DOHH2 (cell line): Measurements from ENCODE around the gene FLVCR1.

Experiments used
- H3F3A ChIP-seq: fragments of 200-600 bp; sonication (generic), shearing (Covaris generic); 2 replicates; pipeline ENCODE4 v1.6.0; 2016; ENCODE audit warnings: antibody characterized with exemption, mild to moderate bottlenecking; ENCODE audit not compliant: control insufficient read depth, insufficient read depth
- H3K27ac ChIP-seq: fragments of 200-600 bp; sonication (generic); 2 replicates; pipeline ENCODE4 v1.5.1; 2014; ENCODE audit warnings: low read depth, mild to moderate bottlenecking, low read length, moderate library complexity
- H3K27me3 ChIP-seq: fragments of 200-600 bp; sonication (generic); 2 replicates; pipeline ENCODE4 v1.6.1; 2014; ENCODE audit warnings: mild to moderate bottlenecking, low read length, mixed read lengths; ENCODE audit not compliant: control insufficient read depth
- H3K36me3 ChIP-seq: fragments of 200-600 bp; sonication (generic); 2 replicates; pipeline ENCODE4 v1.6.1; 2014; ENCODE audit warnings: mild to moderate bottlenecking, low read length, moderate library complexity, mixed read lengths; ENCODE audit not compliant: control insufficient read depth
- H3K4me1 ChIP-seq: fragments of 200-600 bp; sonication (generic); 2 replicates; pipeline ENCODE4 v1.6.1; 2014; ENCODE audit warnings: mild to moderate bottlenecking, low read length, mixed read lengths; ENCODE audit not compliant: control insufficient read depth
- H3K4me2 ChIP-seq: fragments of 200-600 bp; sonication (generic); 2 replicates; pipeline ENCODE4 v1.6.0; 2014; ENCODE audit warnings: mild to moderate bottlenecking, low read length, moderate library complexity
- H3K4me3 ChIP-seq: fragments of 200-600 bp; sonication (generic); 2 replicates; pipeline ENCODE4 v1.5.1; 2014; ENCODE audit warnings: mild to moderate bottlenecking, low read length, mixed read lengths
- H3K79me2 ChIP-seq: fragments of 200-600 bp; sonication (generic); 2 replicates; pipeline ENCODE4 v1.6.1; 2014; ENCODE audit warnings: mild to moderate bottlenecking, low read length, mixed read lengths; ENCODE audit not compliant: control insufficient read depth
- H3K9me2 ChIP-seq: fragments of 200-600 bp; sonication (generic); replicated peaks from 2 replicates; pipeline ENCODE4 v1.6.1; 2014; ENCODE audit warnings: mild to moderate bottlenecking, low read length, mixed read lengths; ENCODE audit not compliant: control insufficient read depth
- H3K9me3 ChIP-seq: fragments of 200-600 bp; sonication (generic); 2 replicates; pipeline ENCODE4 v1.6.1; 2014; ENCODE audit warnings: antibody characterized with exemption, low read length, mixed read lengths; ENCODE audit not compliant: control insufficient read depth, insufficient read depth
- H4K20me1 ChIP-seq: fragments of 200-600 bp; sonication (generic); 2 replicates; pipeline ENCODE4 v1.6.0; 2014; ENCODE audit warnings: low read depth, mild to moderate bottlenecking, antibody characterized with exemption, low read length, moderate library complexity; ENCODE audit not compliant: control insufficient read depth, insufficient read depth
- EZH2phosphoT487 ChIP-seq: fragments of 200-600 bp; sonication (generic); IDR thresholded peaks from 2 replicates; pipeline ENCODE4 v1.6.1; 2017; ENCODE audit warnings: borderline replicate concordance, mild to moderate bottlenecking, antibody characterized with exemption, low read length, moderate library complexity, mixed read lengths
- TF ChIP-seq, protein P1 (sequence below): fragments of 200-600 bp; sonication (generic); IDR thresholded peaks from one replicate; pipeline ENCODE4 v1.5.1; 2014; ENCODE audit warnings: antibody characterized with exemption, mild to moderate bottlenecking, low read depth, low read length; ENCODE audit not compliant: poor library complexity, severe bottlenecking

FLVCR1 gene

DNA sequence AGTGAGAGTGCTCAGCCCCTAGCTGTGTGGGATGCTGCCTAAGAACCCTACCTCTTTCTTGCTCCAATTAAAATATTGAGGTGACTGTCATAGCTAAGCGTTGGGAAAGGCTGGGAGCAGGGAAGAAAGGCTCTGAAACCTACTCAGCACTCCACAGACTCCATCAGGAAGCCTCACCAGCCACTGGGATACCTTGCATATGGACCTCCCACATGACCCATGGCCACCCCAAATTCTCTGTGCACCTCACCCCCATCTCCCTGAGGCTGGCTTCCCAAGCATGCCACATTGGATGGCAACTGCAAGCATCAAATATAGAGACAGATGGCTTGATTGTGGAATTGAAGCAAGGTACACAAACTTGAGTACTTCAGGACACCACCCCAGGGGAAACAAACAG is 41.8 kb downstream of the FLVCR1 start:
- H3K27ac ChIP-seq: no peak overlapping the region
- H3K4me2 ChIP-seq: no peak overlapping the region
- H3K4me1 ChIP-seq: no peaks in the 10 kb centered on the region
- peaks cover 7% of the 10 kb centered on the region; the same call in 1 of the 2 replicates for H3K9me3 ChIP-seq
- H3K27me3 ChIP-seq: no peaks in the 10 kb centered on the region
- H3F3A ChIP-seq: peaks cover 5% of the 10 kb centered on the region; the same call in 1 of the 2 replicates
- H3K36me3 ChIP-seq: peaks cover 46% of the 10 kb centered on the region
- H3K4me3 ChIP-seq: no peak overlapping the region
- TF ChIP-seq, protein P1, sequence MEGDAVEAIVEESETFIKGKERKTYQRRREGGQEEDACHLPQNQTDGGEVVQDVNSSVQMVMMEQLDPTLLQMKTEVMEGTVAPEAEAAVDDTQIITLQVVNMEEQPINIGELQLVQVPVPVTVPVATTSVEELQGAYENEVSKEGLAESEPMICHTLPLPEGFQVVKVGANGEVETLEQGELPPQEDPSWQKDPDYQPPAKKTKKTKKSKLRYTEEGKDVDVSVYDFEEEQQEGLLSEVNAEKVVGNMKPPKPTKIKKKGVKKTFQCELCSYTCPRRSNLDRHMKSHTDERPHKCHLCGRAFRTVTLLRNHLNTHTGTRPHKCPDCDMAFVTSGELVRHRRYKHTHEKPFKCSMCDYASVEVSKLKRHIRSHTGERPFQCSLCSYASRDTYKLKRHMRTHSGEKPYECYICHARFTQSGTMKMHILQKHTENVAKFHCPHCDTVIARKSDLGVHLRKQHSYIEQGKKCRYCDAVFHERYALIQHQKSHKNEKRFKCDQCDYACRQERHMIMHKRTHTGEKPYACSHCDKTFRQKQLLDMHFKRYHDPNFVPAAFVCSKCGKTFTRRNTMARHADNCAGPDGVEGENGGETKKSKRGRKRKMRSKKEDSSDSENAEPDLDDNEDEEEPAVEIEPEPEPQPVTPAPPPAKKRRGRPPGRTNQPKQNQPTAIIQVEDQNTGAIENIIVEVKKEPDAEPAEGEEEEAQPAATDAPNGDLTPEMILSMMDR: no peak
- no peak for TF ChIP-seq EZH2phosphoT487
- no peaks in the 10 kb centered on the region for H3K9me2 ChIP-seq
- no peaks in the 10 kb centered on the region for H3K79me2 ChIP-seq
- H4K20me1 ChIP-seq: no peaks in the 10 kb centered on the region

DNA sequence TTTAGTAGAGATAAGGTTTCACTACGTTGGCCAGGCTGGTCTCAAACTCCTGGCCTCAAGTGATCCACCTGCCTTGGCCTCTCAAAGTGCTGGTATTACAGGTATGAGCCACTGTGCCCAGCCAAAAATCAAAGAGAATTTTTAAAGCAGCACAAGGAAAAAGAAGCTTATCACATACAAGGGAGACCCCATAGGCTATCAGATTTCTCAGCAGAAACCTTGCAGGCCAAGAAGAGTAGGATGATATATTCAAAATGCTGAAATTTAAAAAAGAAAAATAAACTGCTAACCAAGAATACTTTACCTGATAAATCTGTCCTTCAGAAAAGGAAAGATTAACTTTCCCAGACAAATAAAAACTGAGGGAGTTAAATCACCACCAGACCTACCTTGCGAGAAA is 43.2 kb downstream of the FLVCR1 start:
- no peaks in the 10 kb centered on the region for H3K9me2 ChIP-seq
- TF ChIP-seq, protein P1: no peak
- no peak for TF ChIP-seq EZH2phosphoT487
- H3K79me2 ChIP-seq: no peaks in the 10 kb centered on the region
- no peaks in the 10 kb centered on the region for H3K4me1 ChIP-seq
- H3K4me2 ChIP-seq: no peak overlapping the region
- H3K36me3 ChIP-seq: peaks cover 32% of the 10 kb centered on the region
- no peaks in the 10 kb centered on the region for H3K27me3 ChIP-seq
- H3F3A ChIP-seq: peaks cover 5% of the 10 kb centered on the region; the same call in 1 of the 2 replicates
- H3K4me3 ChIP-seq: no peak overlapping the region
- no peak overlapping the region for H3K27ac ChIP-seq
- H3K9me3 ChIP-seq: peaks cover 7% of the 10 kb centered on the region; the same call in 1 of the 2 replicates
- H4K20me1 ChIP-seq: no peaks in the 10 kb centered on the region

DNA sequence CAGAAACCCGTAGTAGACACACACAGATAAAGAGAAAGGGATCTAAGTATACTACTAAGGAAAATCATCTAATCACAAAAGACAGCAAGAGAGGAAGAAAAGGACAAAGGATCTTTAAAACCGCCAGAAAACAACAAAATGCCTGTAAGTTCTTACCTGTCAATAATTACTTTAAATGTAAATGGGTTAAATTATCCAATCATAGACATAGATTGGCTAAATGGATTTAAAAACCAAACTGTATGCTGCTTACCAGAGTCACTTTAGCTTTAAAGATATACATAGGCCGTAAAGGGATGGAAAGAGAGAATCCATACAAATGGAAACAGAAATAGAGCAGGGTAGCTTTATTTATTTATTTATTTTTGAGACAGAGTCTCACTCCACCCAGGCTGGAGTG is 44.0 kb downstream of the FLVCR1 start:
- H3K36me3 ChIP-seq: peaks cover 29% of the 10 kb centered on the region
- no peak overlapping the region for H3K27ac ChIP-seq
- H3K4me1 ChIP-seq: no peaks in the 10 kb centered on the region
- no peak overlapping the region for H3K4me2 ChIP-seq
- H3K9me2 ChIP-seq: no peaks in the 10 kb centered on the region
- H4K20me1 ChIP-seq: no peaks in the 10 kb centered on the region
- peaks cover 5% of the 10 kb centered on the region; the same call in 1 of the 2 replicates for H3F3A ChIP-seq
- TF ChIP-seq EZH2phosphoT487: no peak
- TF ChIP-seq, protein P1: no peak
- no peaks in the 10 kb centered on the region for H3K27me3 ChIP-seq
- peaks cover 7% of the 10 kb centered on the region; the same call in 1 of the 2 replicates for H3K9me3 ChIP-seq
- no peaks in the 10 kb centered on the region for H3K79me2 ChIP-seq
- H3K4me3 ChIP-seq: no peak overlapping the region
